Stimulated activated CD4-positive, alpha-beta T cell treated with anti-CD3 and anti-CD28 coated beads, Interleukin-12 subunit alpha, Interleukin-12 subunit beta, amount 100 ng/mL, for 48 hours (primary cell): ENCODE measurements around the gene SMIM38.
"Not testable (repeated sequence)": the region's sequence is repeated elsewhere in the genome, so short reads cannot be mapped to it uniquely, and the experiment has no call there.

ENCODE experiments used
- DNase-seq, 3 donors: peaks; one replicate each; pipeline ENCODE4 v3.0.0-alpha.2; 2020; ENCODE audit warnings: low read depth in 2 of 3, low spot score in 1 of 3

Gene SMIM38

GRCh38 chr11:69121621-69122325, 34.0 kb upstream of the SMIM38 start:
- no peak for DNase-seq

- no peak for DNase-seq
These were observed 33.5 kb upstream of the SMIM38 start for GRCh38 chr11:69122326-69122629.

GRCh38 chr11:69122630-69123431, 32.9 kb upstream of the SMIM38 start:
- DNase-seq: peak; percentile 54 to 68 (median 57)

- DNase-seq: no peak
These were observed 31.9 kb upstream of the SMIM38 start for GRCh38 chr11:69123593-69124545.

GRCh38 chr11:69125861-69126260, 29.9 kb upstream of the SMIM38 start:
- DNase-seq: no peak

- DNase-seq: no peak
These were observed 29.4 kb upstream of the SMIM38 start for GRCh38 chr11:69126286-69126685.

GRCh38 chr11:69127081-69127850, 28.5 kb upstream of the SMIM38 start:
- DNase-seq: no peak

GRCh38 chr11:69127884-69128283, 27.9 kb upstream of the SMIM38 start:
- DNase-seq: no peak

GRCh38 chr11:69129053-69129452, 26.7 kb upstream of the SMIM38 start:
- DNase-seq: no peak

- no peak for DNase-seq
These were observed 26.1 kb upstream of the SMIM38 start for GRCh38 chr11:69129647-69130046.

GRCh38 chr11:69130654-69131053, 25.1 kb upstream of the SMIM38 start:
- no peak for DNase-seq

- DNase-seq: no peak
These were observed 24.6 kb upstream of the SMIM38 start for GRCh38 chr11:69131121-69131566.

GRCh38 chr11:69131644-69132300, 24.0 kb upstream of the SMIM38 start:
- no peak for DNase-seq

- DNase-seq: no peak
These were observed 23.4 kb upstream of the SMIM38 start for GRCh38 chr11:69132301-69132670.

- DNase-seq: no peak
These were observed 22.5 kb upstream of the SMIM38 start for GRCh38 chr11:69133251-69133650.

GRCh38 chr11:69134182-69134581, 21.6 kb upstream of the SMIM38 start:
- DNase-seq: not testable (repeated sequence)

- DNase-seq: no peak
These were observed 20.8 kb upstream of the SMIM38 start for GRCh38 chr11:69134957-69135356.

- no peak for DNase-seq
These were observed 20.0 kb upstream of the SMIM38 start for GRCh38 chr11:69135420-69136363.

GRCh38 chr11:69136471-69136870, 19.3 kb upstream of the SMIM38 start:
- no peak for DNase-seq
